ENCODE data around the gene PRRG2.
A peak's percentile ranks its signal among the peaks of the same experiment; 100 is the strongest.
"Not testable (repeated sequence)": the region's sequence is repeated elsewhere in the genome, so short reads cannot be mapped to it uniquely, and the experiment has no call there.

Gene PRRG2

GRCh38 chr19:49609499-49610092 lies 28.5 kb downstream of the PRRG2 start:
- DNase-seq (ENCODE audit: low spot score) = no peak

- no peak for DNase-seq (ENCODE audit: low spot score)
Measured at GRCh38 chr19:49613374-49613773, 32.3 kb downstream of the PRRG2 start.

GRCh38 chr19:49614096-49614833 lies 33.1 kb downstream of the PRRG2 start:
- no peak for DNase-seq (ENCODE audit: low spot score)

GRCh38 chr19:49615861-49616260 lies 34.7 kb downstream of the PRRG2 start:
- DNase-seq (ENCODE audit: low spot score) = no peak

- DNase-seq (ENCODE audit: low spot score) = no peak
Measured at GRCh38 chr19:49616532-49616931, 35.4 kb downstream of the PRRG2 start.

DNA sequence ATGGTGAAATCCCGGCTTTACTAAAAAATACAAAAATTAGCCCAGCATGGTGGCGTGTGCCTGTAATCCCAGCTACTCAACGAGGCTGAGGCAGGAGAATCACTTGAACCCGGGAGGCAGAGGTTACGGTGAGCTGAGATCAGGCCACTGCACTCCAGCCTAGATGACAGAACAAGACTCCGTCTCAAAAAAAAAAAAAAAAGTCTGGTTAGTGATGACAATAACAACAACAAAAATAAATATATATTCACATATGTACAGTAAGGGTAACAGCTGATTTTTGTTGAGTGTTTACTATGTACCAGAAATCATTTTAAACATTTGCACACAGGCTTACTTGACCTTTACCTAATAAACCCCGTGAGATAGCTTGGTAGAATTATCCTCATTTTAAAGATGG lies 35.8 kb downstream of the PRRG2 start:
- no peak for DNase-seq (ENCODE audit: low spot score)

- DNase-seq (ENCODE audit: low spot score) = not testable (repeated sequence)
Measured at GRCh38 chr19:49617860-49618259, 36.7 kb downstream of the PRRG2 start.

DNA sequence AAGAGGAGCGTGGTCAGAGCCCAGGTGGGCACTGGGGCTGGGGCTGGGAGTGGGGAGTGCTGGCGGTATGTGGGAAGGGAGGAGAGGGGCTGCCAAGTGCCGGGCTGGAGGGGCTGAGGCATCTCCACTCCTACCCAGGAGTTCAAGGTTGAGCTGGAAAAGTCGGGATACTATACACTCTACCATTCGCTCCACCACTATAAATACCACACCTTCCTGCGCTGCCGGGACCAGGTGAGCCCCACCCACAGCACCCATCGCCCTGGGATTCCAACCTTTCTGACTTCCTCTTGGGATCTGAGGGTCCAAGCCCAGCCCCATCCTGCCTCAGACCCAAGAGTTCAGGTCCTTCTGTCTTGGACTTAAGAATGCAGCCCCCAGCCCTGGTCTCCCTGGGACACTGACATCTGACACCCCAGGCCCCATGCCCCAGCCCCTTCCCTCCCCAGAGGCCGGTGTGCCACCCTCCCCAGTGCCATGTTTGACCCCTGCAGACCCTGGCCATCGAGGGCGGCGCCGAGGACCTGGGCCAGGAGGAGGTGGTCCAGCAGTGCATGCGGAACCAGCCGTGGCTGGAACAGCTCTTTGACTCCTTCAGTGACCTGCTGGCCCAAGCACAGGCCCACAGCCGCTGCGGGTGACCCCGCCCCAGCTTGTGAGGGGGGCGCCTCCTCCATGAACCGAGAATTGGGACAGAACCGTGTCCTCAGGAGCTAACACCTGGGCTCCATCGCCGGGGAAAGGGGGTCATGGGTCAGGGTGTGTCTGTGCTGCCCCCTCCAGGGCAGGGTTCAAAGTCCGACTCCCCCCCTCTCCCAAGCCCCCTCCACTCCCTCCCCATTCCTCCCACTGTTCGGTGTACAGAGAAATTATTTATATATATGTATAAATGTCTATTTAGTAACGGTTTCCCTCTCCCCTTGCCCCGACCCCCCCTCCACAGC lies 44.1 kb downstream of the PRRG2 start:
- DNase-seq (ENCODE audit: low spot score) = no peak

GRCh38 chr19:49626226-49626625 lies 45.1 kb downstream of the PRRG2 start:
- DNase-seq (ENCODE audit: low spot score) = no peak

DNA sequence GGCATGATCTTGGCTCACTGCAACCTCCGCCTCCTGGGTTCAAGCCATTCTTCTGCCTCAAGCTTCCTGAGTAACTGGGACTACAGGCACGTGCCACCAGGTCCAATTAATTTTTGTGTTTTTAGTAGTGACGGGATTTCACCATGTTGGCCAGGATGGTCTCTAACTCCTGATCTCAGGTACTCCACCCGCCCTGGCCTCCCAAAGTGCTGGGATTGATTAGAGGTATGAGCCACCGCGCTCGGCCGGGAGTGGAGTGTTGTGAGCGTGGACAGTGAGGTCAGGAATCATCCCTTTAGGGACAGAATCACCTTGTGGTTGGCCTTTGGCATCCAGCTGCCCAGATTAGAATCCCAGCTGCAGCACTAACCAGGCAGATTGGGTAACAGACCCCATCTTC lies 48.5 kb downstream of the PRRG2 start:
- DNase-seq (ENCODE audit: low spot score) = no peak

- no peak for DNase-seq (ENCODE audit: low spot score)
Measured at GRCh38 chr19:49631014-49631588, 50.0 kb downstream of the PRRG2 start.

GRCh38 chr19:49631610-49632192 lies 50.6 kb downstream of the PRRG2 start:
- no peak for DNase-seq (ENCODE audit: low spot score)

- DNase-seq (ENCODE audit: low spot score) = no peak
Measured at GRCh38 chr19:49632576-49632975, 51.5 kb downstream of the PRRG2 start.

DNA sequence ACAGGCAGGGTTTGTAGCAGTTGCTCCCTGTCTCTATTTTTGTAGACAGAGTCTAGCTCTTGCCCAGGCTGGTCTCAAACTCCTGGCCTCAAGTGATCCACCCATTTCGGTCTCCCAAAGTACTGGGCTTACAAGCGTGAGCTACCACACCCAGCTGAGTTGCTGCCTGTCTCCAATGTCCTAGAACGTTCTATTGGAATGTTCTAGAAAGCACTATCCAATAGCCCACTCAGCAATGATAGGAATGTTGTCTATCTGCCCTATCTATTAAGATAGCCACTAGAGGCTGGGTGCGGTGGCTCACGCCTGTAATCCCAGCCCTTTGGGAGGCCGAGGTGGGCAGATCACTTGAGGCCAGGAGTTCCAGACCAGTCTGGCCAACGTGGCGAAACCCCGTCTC lies 52.2 kb downstream of the PRRG2 start:
- not testable (repeated sequence) for DNase-seq (ENCODE audit: low spot score)

GRCh38 chr19:49635530-49636232 lies 54.6 kb downstream of the PRRG2 start:
- DNase-seq (ENCODE audit: low spot score) = no peak

GRCh38 chr19:49636233-49636932 lies 55.3 kb downstream of the PRRG2 start:
- DNase-seq (ENCODE audit: low spot score) = no peak

DNA sequence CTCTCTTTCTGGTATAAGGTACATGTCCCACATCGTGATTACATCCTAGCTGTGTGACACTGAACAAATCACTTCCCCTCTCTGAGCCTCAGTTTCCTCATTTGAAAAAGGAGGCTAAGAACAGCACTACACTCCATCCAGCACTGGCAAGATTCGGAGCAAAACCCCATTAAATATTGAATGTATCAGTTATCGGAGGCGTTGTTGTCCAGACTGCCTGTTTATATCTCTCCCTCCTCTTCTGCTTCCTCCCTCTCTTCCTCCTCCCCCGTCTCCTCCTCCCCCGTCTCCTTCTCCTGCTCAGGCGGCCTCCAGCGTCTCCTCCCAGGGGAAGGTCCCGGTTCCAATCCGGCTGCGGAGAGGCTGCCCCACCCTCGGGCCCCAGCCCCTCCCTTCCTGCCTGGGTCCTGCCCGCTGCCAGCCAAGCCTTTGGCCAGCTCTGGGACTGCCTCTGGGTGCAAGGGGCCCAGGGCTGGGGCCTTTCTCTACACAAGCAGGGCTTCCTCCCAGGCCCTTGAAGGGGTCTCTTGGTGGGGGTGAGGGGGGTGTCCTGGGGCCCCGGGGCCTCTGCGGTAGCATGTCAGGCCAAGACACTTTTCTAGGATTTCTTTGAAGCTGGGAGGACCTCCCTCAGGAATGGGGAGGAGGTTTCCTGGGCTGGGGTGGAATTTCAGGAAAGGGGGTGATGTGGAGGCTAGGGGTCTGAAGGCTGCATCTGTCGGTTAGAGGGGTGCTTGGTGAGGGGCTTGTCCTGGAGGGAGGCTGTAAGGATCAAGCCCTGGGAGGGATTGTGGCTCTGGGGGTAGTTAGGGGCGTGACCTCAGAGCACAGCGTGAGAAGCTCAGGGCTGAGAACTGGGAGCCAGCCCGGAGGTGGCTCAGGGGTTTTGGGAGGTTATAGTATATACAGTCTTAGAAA lies 57.0 kb downstream of the PRRG2 start:
- DNase-seq (ENCODE audit: low spot score) = peak; percentile 80

DNA sequence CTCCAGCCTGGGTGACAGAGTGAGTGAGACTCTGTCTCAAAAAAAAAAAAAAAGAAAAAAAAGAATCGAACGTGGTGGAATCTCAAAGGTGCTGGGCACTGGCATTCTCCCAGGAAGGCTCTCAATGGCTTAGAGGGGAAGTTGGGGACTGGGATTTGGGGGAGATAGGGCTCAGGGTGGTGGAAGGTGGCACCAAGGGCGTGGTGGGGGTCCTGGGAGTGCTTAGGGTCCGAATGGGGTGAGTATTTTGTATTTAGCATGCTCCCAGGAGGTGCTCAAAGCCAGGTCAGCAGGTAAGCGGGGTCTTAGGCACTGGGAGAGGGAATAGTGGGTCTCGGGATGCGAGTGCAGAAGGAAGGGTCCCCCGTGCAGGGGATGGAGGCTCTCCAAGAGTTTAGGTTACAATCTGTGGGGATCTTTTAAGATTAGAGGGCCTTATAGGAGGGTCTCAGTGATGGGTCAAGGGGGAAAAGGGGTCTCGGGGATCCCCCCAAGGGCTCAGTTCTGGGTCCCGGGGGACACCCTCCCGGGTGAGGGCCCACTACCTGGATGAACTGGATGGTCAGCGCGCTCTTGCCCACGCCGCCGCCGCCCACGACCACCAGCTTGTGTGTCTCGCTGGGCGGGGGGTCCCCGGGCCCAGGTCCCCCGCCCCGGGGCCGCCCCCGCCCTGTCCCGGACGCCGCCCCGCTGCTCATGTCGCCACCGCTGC lies 58.4 kb downstream of the PRRG2 start:
- DNase-seq (ENCODE audit: low spot score) = no peak
